Inferior parietal cortex (tissue), 1 donor: ENCODE data around the gene HNRNPUL1.

ENCODE experiments used
- DNase-seq: peaks from one replicate; pipeline ENCODE4 v3.0.0-alpha.2; 2016; ENCODE audit errors: extremely low spot score

HNRNPUL1 gene

GRCh38 chr19:41234512-41235168, 29.5 kb upstream of the HNRNPUL1 start:
- no peak for DNase-seq

- DNase-seq, result no peak
Measured at GRCh38 chr19:41235480-41235879, 28.7 kb upstream of the HNRNPUL1 start.

- no peak for DNase-seq
Measured at GRCh38 chr19:41238244-41238643, 25.9 kb upstream of the HNRNPUL1 start.

GRCh38 chr19:41239363-41239762, 24.8 kb upstream of the HNRNPUL1 start:
- DNase-seq, result no peak

GRCh38 chr19:41239961-41240574, 24.1 kb upstream of the HNRNPUL1 start:
- no peak for DNase-seq

GRCh38 chr19:41241859-41242258, 22.3 kb upstream of the HNRNPUL1 start:
- no peak for DNase-seq

GRCh38 chr19:41244117-41244516, 20.1 kb upstream of the HNRNPUL1 start:
- no peak for DNase-seq

- no peak for DNase-seq
Measured at GRCh38 chr19:41245843-41246242, 18.3 kb upstream of the HNRNPUL1 start.

GRCh38 chr19:41248895-41249294, 15.3 kb upstream of the HNRNPUL1 start:
- no peak for DNase-seq

GRCh38 chr19:41249707-41250423, 14.3 kb upstream of the HNRNPUL1 start:
- no peak for DNase-seq

- no peak for DNase-seq
Measured at GRCh38 chr19:41253660-41254059, 10.5 kb upstream of the HNRNPUL1 start.

- DNase-seq, result no peak
Measured at GRCh38 chr19:41255171-41255570, 9.0 kb upstream of the HNRNPUL1 start.

- no peak for DNase-seq
Measured at GRCh38 chr19:41261474-41262190, 2.5 kb upstream of the HNRNPUL1 start.

GRCh38 chr19:41263042-41263849, 926 bp upstream of the HNRNPUL1 start:
- DNase-seq, result no peak

- DNase-seq, result no peak
Measured at GRCh38 chr19:41264581-41265394, 616 bp downstream of the HNRNPUL1 start.

- DNase-seq, result no peak
Measured at GRCh38 chr19:41265395-41266153, 1.4 kb downstream of the HNRNPUL1 start.

- no peak for DNase-seq
Measured at GRCh38 chr19:41269055-41269454, 4.9 kb downstream of the HNRNPUL1 start.

- no peak for DNase-seq
Measured at GRCh38 chr19:41269571-41269970, 5.4 kb downstream of the HNRNPUL1 start.

GRCh38 chr19:41273076-41273475, 8.9 kb downstream of the HNRNPUL1 start:
- DNase-seq, result no peak

GRCh38 chr19:41274802-41275201, 10.6 kb downstream of the HNRNPUL1 start:
- no peak for DNase-seq
